Type B pancreatic cell (in vitro differentiated cells): ENCODE data around the gene GYPC. TPM values are rescaled to one million over a fixed set of nuclear protein-coding genes. Genes with fewer than 3 reads are reported as not detected.

ENCODE experiments used
- DNase-seq: peaks from one replicate; pipeline ENCODE4 v3.0.0; 2021; ENCODE audit warnings: mixed read lengths; ENCODE audit not compliant: unreplicated experiment; ENCODE audit errors: extremely low spot score
- H3K27ac Mint-ChIP-seq: 2 replicates; pipeline ENCODE4 v1.8.0; 2021; ENCODE audit warnings: mild to moderate bottlenecking, mixed read lengths
- H3K27me3 Mint-ChIP-seq: 2 replicates; pipeline ENCODE4 v1.8.0; 2021; ENCODE audit warnings: mixed read lengths
- H3K36me3 Mint-ChIP-seq: 2 replicates; pipeline ENCODE4 v1.8.0; 2021; ENCODE audit warnings: mixed read lengths
- H3K4me1 Mint-ChIP-seq: one replicate; pipeline ENCODE4 v1.8.0; 2021; ENCODE audit warnings: mixed read lengths; ENCODE audit not compliant: unreplicated experiment
- H3K4me3 Mint-ChIP-seq: 2 replicates; pipeline ENCODE4 v1.8.0; 2021; ENCODE audit warnings: mild to moderate bottlenecking, mixed read lengths
- H3K9me3 Mint-ChIP-seq: 2 replicates; pipeline ENCODE4 v1.8.0; 2021; ENCODE audit warnings: mixed read lengths
- total RNA-seq: library from RNA; stranded (reverse); gene quantifications from 2 replicates; pipeline ENCODE4 v1.2.1, GENCODE V29; 2021; ENCODE audit warnings: low replicate concordance
- TF ChIP-seq, protein P1 (sequence below): fragments of 200-600 bp; sonication (generic); conservative IDR thresholded peaks from 2 replicates; pipeline ENCODE4 v1.5.0; 2021; ENCODE audit warnings: antibody characterized with exemption, mild to moderate bottlenecking

Gene GYPC
- total RNA-seq, 1 donor from 2014 or later = 45.5 TPM

DNA sequence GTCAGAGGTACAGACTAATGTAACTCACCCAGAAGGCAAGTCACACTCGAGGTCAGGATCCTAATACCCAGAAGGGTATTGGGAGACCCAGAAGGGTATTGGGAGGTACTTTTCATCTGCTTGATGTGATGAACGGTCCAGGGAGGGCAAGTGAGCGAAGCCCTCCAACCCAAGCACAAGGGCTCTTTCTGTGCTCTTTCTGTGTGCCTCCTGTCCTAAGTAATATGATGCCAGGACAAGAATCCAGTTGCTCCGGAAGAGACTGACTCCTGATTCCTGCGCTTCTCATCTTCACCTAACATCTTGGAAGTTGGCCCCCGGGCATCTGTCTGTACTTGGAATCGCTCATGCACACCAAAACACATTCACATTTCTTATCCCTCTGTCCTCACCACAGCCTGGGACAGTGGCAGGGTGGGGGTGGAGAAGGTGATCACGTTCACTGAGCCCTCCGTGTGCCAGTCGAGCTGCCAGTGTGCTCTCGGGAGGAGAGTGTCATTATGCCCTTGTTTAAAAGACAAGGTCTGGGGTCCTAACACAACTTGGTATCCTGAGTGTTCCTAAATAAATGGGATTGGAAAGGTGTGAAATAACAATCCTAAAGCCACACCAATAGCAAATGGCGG is 17.1 kb downstream of the GYPC start:
- H3K4me3 Mint-ChIP-seq = no peak overlapping the region
- TF ChIP-seq, protein P1, sequence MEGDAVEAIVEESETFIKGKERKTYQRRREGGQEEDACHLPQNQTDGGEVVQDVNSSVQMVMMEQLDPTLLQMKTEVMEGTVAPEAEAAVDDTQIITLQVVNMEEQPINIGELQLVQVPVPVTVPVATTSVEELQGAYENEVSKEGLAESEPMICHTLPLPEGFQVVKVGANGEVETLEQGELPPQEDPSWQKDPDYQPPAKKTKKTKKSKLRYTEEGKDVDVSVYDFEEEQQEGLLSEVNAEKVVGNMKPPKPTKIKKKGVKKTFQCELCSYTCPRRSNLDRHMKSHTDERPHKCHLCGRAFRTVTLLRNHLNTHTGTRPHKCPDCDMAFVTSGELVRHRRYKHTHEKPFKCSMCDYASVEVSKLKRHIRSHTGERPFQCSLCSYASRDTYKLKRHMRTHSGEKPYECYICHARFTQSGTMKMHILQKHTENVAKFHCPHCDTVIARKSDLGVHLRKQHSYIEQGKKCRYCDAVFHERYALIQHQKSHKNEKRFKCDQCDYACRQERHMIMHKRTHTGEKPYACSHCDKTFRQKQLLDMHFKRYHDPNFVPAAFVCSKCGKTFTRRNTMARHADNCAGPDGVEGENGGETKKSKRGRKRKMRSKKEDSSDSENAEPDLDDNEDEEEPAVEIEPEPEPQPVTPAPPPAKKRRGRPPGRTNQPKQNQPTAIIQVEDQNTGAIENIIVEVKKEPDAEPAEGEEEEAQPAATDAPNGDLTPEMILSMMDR = no peak
- H3K4me1 Mint-ChIP-seq = peaks cover 10% of the 10 kb centered on the region

DNA sequence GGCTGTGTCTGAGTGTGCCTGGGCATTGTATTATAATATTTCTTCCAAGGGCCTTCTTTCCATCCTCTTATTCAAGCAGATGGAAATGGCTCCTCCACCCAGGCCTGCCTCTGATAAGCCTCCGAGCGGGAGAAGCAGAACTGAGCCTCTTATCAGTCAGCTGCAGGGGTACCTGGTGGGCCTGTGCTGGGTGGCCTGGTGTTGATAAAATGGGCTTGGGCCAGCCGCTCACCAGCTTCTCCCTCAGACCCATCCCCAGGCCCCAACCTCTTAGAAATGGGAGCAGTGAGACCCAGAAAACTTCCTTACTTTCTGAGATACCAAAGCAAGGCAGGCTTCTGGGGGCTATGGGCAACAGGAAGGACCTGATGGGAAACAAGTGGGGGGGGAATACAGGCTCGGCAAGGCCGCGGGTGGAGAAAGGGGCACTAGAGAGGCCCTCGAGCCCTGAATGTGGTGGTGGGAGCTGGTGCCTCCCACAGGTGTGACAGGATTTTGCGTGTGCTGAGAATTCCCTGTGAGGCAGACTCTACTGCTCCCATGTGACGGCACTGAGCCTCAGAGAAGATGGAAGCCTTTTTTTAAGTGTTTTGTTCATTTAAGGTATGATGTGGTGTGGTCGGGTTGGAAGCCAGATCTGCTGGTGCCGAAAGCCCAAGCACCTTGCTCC is 18.3 kb downstream of the GYPC start:
- no peaks in the 10 kb centered on the region for H3K27me3 Mint-ChIP-seq
- H3K4me3 Mint-ChIP-seq = no peak overlapping the region
- no peak overlapping the region for H3K27ac Mint-ChIP-seq
- peaks cover under 1% of the 10 kb centered on the region for H3K4me1 Mint-ChIP-seq
- DNase-seq = no peak
- H3K36me3 Mint-ChIP-seq = peaks cover 25% of the 10 kb centered on the region
- TF ChIP-seq, protein P1 = no peak
- peaks cover 6% of the 10 kb centered on the region for H3K9me3 Mint-ChIP-seq

More for the DNA sequence above, 17.1 kb downstream of the GYPC start:
- Mint-ChIP-seq H3K9me3 (peaks cover 6% of the 10 kb centered on the region), H3K27me3 (no peaks in the 10 kb centered on the region), H3K36me3 (peaks cover 25% of the 10 kb centered on the region), H3K27ac (no peak overlapping the region)
- no peak for DNase-seq

DNA sequence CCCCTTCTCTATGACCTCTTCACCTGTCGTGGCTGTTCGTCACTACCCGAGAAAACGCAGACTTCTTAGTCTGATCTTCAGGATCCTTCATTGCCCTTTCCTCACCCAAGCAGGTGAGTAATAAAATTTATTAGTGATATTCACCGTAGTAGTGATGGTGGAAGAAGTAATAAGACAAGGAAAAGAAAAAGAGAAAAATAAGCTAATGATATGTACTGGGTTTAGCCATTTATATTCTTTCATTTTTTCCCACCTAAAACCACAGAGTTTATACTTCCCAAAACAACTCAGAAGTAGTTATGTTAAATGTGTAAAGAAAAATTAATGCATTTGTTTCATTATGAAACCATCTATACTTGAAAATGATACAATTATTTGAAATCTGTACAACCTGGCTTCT is 19.7 kb downstream of the GYPC start:
- Mint-ChIP-seq H3K36me3 (peaks cover 25% of the 10 kb centered on the region), H3K27me3 (no peaks in the 10 kb centered on the region), H3K4me1 (no peaks in the 10 kb centered on the region), H3K4me3 (no peak overlapping the region), H3K9me3 (peaks cover 6% of the 10 kb centered on the region), H3K27ac (no peak overlapping the region)
- DNase-seq = no peak
- TF ChIP-seq, protein P1 = no peak

DNA sequence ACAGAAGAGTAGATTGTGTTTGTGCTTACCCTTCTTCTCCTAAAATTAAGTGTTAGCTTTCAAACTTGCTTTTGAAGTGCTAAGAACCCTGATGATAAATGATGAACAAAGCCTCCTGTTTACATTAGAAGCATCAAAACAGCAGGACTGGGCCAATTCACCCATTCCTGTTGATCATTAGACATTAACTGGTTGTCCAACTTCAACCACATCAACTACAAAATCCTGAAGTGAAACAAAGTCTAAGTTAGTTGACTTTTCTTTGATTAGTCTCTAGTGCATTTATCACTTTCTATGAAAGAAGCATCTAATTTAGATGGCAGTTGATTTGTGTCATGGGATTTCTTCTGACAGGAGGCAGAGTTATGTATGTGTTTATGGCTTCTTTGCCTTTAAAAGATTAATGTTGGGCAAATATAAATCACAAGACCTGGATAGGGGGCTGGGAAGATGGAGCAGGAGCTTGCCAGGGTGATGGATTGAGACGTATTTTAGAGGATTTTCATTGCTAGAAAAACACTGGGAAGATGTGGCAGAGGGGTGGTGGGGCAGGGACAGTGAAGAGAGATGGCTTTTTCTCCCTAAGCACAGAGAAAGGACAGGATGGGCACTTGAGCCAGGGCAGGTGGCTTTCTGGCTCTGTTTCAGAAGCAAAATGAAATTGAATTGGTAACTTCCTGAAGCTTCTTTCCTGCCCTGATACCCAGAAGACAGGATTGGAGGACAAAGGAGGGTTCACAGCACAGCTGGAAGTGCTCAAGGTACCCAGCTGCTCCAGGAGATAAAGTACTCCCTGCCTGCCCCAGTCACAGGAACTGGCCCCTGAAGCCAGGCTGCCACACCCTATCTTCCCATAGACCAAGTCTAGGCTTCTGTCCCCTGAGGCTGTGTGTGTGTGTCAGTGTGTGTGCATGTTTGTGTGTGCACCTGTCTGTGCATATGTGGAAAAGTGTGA is 20.5 kb downstream of the GYPC start:
- H3K27me3 Mint-ChIP-seq = no peaks in the 10 kb centered on the region
- TF ChIP-seq, protein P1 = no peak
- peaks cover 30% of the 10 kb centered on the region for H3K36me3 Mint-ChIP-seq
- H3K27ac Mint-ChIP-seq = no peak overlapping the region
- no peak for DNase-seq
- no peak overlapping the region for H3K4me3 Mint-ChIP-seq
- no peaks in the 10 kb centered on the region for H3K4me1 Mint-ChIP-seq
- H3K9me3 Mint-ChIP-seq = peaks cover 6% of the 10 kb centered on the region

DNA sequence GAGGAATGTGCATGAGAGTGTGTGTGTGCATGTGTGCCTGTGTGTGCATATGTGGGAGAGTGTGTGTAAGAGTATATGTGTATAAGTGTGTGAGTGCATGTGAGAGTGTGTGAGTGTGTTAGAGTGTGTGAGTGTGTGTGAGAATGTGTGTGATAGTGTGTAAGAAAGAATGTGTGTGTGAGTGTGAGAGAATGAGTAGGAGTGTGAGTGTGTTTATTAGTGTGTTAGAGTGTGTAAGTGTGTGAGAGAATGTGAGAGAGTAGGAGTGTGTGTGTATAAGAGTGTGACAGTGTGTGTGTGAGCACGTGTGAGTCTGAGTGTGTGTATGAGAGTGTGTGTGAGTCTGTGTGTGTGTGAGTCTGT is 21.2 kb downstream of the GYPC start:
- Mint-ChIP-seq H3K27me3 (no peaks in the 10 kb centered on the region), H3K27ac (no peak overlapping the region), H3K36me3 (peaks cover 30% of the 10 kb centered on the region), H3K4me1 (no peaks in the 10 kb centered on the region), H3K9me3 (peaks cover 6% of the 10 kb centered on the region), H3K4me3 (no peak overlapping the region)
- TF ChIP-seq, protein P1 = no peak
- no peak for DNase-seq
